Suppressor macrophage (primary cell): ENCODE data around the gene WRAP53.

Experiments
- DNase-seq, 4 experiments: peaks; one replicate each; pipeline ENCODE4 v3.0.0-alpha.2; 2020 to 2022

Gene WRAP53

DNA sequence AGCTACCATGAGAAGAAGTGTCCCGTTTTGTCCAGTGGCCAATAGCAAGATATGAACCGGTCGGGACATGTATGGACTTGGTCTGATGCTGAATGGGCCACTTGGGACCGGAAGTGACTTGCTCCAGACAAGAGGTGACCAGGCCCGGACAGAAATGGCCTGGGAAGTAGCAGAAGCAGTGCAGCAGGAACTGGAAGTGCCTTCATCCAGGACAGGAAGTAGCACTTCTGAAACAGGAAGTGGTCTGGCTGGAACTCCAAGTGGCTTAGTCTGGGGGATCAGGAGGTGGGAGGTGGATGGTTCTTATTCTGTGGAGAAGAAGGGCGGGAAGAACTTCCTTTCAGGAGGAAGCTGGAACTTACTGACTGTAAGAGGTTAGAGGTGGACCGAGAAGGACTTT is 22.0 kb downstream of the WRAP53 start:
- peak; percentile 22 to 57 (median 46) for DNase-seq

DNA sequence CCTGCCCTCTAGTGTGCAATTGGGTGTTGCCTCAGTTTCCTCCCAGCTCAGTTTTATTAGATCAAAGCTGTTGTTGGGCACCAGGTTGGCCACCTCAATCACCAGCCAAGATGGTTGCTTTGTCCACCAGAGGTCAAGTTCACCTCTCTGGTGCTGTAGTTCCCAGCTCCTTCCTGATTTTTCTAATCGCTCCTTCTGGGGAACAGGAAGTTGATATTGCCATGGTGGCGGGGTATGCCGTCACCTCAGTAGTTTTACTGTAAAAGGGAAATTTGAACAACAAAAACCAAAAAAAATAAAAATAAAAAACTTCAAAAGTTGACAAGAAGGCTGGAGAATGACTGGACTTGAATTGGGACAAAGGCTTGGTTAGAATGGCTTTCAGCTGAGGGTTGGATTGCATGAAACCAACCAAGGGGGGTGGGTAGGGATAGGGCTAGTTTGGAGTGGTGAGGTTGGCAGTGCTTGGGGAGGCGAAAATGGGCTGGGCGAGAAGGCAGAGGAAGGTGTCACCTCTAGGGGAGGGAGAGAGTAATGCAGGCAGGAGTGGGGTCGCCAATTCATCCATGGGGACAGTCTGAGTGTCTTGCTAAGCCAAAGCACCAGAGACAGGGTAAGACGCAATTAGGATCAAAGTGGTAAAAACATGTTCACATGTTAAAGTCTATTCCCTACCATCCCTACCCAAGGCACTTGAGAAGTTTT is 22.9 kb downstream of the WRAP53 start:
- peak; percentile 40 to 66 (median 56) for DNase-seq

DNA sequence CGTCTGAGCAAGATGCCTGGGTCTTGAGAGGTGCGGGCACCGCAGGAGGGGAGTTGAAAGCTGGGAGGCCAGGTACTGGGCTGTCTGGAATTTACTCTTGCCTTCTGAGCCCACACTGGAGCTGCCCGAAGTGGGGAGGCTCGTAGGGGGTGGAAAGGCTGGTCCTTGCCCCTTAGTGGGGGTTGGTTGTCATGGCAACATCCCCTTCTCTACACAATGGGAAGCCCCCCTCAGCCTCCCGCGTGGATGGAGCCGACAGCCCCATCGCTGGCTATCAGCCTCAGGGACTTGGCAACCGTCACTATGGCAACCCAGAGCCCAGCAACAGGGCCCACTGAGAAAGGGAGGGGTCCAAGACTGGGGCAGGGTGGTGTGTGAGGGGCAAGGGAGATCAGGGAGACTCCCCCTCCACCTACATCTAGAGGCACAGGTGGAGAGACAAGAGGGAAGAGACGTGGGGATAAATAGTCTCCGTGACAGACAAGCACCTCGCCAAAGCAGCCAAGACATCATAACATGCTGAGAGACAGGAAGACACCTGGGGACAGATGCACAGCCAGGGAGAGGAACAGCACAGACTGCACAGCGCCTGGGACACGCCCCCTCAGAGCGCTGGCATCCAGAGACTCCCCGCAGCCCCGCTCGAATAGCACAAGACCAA is 24.0 kb downstream of the WRAP53 start:
- DNase-seq = no peak

DNA sequence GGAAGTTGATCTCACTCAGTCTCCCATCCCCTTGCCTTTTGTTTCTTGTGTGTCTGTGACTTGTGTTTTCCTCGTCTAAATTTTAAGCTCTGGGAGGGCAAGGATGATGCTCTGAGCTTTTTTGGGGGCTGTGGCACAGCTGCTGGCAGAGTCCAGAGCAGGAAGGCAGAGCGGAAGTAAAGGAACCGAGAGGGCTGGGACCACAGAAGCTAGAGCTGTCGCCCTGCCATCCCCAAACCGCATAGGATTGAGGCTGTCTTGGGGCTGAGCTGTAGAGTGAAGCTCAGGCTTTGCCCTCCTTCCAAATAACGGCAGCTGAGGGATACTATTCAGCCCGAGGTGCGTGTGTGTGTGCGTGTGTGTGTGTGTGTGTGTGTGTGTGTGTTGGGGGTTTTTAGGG is 25.5 kb downstream of the WRAP53 start:
- DNase-seq = peak in 2 of 4 experiments; percentile 19 to 24

DNA sequence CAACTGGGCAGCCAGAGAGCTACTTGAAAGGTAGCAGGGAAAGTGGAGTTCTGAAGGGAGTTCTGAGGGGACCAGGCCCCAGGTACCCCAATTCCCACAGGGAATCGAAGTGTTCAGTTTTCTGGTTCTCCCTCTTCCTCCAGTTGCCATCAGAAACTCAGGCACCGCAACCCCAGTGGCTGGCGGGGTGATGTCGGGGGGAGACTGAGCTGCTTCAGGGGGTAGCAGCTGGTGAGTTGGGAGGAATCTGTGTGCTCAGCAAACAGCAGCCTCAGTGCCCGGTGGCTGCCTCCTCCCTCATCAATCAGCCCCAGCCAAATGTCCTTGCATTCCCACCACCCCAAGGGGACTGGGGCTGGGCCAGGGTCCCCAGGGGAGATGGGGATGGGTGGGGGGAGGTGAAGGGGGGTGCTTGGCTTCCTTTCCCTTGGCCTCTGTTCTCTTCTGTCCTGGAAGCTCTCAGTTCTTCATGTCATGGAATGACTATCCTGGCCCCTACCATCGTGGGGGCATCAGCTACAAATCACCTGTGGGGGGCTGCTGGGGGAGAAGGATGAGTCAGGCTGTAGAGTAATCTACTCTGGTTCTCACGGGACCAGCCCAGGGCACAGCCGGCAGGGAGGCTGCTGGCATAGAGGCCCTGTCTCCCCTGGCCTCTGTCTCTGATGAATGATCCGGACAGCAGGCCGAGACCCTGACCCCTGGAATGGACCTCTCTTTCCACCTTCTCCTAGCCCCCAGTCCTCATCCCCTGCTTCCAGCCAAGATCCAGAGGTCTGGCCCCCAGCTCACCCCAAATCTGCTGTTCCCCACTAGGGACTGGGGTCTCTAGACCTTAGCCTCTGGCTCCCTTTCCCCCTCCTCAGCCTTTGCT is 26.7 kb downstream of the WRAP53 start:
- DNase-seq = no peak

DNA sequence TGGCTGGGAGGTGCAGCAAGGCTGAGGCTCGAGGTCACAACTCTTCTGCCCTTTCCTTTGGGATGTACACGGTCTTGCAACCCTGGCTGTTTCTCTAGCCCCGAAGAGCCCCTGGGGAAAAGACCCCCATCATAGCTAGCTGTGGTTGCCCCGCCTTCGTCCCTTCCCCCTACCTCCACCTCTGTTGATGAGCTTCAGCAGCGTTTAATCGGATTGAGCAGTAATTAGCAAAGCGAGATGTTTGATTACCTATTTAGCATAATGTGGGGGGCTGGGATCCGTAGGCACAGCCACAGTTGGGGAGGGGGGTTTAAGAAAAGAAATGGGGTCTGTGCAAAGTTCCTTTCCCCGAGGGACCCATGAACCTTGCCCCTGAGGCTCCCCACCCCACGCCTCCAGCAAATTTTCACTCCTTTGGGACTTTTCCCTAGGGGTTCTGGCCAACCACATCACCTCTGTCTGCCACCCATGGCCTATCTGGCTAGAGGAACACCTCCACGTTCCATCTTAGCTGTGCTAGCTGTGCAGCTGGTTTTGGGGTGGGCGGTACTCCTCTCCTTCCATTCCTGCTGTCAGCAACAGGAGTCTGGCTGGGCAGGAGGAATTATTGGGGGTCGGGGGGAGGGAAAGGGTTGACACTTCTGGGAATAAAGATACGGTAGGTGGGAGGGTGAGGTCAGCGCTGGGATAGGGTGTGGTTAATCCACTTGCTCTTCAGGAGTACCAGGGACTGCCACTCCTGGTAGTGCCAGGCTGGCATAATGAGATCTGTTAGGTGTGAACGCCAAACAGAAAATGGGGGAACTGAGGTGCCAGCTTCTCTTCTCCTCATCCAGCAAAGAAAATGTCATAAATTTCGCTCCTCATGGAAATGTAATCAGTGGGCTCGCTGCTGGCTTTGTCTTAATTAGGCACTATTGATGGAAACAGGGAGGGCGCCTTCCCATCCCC is 27.9 kb downstream of the WRAP53 start:
- no peak for DNase-seq

DNA sequence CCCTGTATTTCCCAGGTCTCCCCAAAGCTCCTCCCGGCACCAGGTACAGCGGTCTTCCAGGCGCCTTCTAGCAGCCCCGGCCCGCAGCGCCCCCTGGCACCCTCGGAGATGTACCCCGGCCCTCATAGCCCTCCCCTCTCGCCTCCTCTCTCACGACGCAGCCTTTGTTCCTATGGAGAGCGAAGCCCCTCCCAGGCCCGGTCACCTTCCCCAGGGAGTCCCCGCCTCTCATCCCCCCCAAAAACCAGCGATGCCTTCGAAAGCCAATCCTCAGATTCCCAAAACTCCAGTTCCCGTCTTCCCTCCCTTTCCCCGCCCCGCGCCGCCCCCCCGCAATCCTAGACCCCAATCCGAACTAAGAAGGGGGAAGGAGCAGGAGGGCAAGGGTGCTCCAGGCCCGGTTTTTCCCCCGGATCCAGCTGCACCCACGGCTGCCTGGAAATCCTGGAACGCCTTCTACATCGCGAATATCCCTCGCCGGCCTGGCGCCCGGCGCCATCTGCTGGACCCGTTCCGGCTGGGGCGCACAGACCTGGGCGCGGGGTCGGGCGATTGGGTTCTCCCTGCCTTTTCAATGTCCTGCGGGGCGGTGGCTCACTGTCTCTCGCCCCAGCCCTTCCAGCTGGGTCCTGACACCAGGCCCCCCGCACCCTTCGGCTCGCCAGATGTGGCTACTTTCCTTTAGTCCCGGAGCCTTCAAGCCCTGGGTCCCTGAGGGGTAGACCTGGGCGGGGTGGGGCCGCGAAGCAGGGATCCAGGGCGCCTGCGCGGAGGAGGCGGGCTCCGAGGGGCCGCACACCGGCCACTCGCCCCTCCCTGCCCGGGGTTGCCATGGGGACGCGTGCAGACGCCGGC is 28.9 kb downstream of the WRAP53 start, which contains the start of gene DNAH2:
Gene DNAH2 (plus strand): TSS at position 844 of the 855 bp plus-strand sequence. CDS start 1,991 bp downstream, outside the sequence.
- DNase-seq = peak; percentile 66 to 82 (median 68)

DNA sequence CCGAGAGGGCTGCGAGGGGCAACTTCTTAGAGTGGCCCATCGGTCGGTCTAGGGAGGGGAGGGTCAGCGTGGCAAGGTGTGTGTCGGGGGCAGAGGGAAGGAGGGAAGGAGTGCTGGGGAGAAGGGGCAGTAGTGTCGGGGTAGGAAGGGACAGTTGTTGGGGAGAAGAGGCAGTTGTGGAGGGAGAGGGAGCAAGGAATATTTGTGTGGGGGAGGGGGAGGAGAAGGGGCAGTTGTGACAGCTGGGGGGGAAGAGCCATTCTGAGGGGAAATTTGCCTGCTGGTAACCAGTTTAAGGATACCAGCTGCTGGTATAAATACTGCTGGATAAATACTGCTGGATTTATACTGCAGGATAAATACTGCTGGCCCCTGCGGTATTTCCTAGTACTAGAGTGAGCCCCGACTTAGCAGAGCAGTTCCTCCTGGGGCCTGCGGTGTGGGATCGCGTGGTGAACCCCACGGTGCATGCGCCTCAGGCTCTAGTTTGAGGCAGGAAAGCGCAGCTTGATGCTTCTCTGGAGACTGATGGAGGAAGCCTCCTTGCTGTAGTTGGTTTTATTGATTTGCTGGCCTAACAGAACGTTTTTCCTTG is 29.6 kb downstream of the WRAP53 start:
- peak; percentile 45 to 73 (median 62) for DNase-seq

DNA sequence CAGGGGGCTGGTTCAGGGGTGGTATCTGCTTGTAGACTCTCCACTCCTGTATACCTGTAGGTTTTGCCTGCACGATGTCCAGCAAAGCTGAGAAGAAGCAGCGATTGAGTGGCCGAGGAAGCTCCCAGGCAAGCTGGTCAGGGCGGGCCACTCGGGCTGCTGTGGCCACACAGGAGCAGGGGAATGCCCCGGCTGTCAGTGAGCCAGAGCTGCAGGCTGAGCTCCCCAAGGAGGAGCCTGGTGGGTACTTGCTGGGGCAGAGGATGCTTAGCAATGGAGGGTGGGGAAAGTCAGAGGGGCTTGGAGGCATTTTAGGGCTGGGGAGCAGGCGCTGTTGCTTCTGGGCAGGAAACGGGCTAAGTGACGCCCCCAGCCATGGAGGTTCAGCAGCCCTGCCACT is 31.4 kb downstream of the WRAP53 start:
- DNase-seq = no peak

DNA sequence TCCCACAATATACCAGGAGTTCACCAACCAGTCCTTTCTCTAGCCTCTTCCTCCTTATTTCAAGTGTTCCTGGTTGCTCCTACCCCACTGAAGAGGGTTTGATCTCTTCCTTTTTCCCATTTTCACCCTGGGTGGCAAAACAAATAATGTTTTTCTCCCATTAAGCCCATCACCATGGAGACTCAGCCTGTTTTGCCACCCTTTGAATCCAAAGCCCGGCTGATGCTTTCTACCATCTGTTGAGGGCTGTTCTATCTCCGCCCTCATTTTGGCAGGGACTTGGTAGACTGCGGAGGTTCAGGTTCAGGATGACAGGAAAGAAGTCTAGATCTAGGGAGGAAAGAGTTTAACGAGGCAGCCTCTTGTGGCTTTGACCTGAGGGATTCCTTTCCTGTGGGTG is 31.8 kb downstream of the WRAP53 start:
- DNase-seq = no peak

DNA sequence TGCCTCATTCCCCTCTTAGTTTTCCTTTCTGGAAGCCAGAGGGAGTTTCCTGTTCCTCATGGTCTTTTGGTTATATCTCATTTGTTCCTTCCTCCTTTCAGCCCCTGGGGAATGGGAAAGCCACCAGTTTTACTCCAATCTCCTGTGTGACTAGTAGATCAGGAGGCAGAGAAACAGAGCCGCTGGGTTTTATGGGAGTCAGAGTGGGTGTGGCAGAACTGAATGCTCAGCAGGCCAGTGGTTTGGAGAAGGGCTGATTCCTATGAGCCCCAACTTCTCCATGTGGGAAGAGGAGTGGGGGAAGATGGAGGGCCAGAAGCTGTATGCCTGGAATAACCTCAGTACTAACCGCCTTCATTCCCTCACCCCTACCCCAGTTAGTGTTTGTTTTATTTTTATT is 33.3 kb downstream of the WRAP53 start:
- DNase-seq = no peak

DNA sequence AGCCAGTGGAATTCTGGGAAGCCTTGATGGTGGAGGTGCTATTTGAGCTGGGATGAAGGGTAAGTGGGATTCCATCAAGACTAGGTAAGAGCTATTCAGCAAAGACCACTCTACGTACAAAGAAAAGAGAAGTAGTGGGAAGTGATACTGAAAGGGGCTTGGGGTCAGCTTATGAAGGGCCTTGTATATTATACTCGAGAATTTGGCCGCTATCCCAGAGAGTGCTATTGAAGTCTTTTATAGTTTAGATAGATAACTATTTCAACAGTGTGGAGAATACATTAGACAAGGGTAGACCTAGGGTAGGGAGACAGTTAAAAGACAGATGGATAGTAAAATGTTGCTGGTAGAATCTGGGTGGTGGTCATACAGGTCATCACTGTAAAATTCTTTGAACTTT is 39.6 kb downstream of the WRAP53 start:
- no peak for DNase-seq

DNA sequence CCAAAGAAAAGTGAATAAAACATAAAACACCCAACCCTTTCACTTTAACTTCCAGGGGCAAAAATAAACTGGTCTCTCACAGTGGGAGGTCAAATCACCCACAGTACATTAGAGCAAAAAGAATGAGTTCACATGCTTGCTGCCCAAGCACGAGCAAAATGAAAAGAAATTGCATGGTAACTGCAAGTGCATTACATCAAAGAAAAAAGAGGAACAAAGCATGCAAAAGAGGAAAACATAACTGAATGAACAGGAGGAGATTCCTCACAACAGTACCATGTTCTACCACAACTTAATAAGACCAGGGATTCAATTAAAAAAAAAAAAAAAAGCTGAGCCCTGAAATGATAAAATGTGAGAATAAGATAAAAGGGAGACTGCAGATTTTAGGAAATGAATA is 41.5 kb downstream of the WRAP53 start:
- peak; percentile 47 to 81 (median 65) for DNase-seq

DNA sequence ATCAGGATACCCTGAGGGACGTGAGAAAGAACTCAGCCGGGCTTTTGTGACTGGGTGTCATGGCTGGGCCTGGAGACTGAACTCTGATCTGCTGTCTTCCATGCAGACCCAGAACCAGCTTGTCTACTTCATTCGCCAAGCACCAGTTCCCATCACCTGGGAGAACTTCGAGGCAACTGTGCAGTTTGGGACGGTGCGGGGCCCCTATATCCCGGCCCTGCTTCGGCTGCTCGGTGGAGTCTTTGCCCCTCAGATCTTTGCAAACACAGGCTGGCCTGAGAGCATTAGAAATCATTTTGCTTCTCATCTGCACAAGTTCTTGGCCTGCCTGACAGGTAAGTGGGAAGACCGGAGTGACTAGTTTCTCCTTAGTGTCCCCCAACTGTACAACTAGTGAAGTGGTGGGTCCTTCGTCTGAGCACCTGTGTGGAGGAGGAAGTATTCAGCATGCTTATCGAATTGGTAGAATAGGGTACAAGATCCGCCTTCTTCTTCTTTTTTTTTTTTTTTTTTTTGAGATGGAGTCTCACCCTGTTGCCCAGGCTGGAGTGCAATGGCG is 44.8 kb downstream of the WRAP53 start:
- no peak for DNase-seq

DNA sequence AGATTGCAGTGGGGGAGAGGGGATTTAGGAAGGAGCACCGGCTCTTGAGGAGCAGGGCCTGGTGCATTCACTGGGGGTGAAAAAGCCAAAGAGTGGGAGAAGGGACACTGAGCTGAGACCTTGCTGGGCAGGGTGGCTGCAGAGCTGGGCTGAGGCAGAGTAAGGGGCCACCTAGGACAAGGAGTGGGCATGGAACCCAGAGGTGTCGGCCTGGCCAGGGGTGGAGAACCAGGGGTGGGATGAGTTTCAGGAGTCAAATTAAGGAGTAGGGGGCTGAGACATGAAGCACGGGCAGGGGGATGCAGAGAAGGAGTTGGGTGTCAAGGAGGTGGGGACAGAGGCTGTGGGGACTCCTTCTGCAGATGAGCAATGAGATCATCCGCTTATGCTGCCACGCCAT is 49.3 kb downstream of the WRAP53 start:
- DNase-seq = no peak

DNA sequence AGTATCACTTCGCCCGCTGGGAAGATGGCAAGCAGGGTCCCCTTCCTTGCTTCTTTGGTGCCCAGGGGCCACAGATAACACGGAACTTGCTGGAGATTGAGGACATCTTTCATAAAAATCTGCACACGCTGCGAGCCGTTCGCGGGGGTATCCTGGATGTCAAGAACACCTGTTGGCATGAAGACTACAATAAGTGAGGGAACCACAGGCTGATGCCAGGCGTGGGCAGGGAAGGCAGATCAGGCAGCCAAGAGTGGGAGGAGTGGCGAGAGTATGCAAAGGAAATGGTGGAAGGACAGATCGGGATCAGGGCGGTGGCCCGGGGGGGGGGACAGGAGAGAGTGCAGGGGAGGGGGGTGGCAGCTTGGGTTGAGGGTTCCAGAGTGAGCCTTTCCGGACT is 51.5 kb downstream of the WRAP53 start:
- DNase-seq = no peak

DNA sequence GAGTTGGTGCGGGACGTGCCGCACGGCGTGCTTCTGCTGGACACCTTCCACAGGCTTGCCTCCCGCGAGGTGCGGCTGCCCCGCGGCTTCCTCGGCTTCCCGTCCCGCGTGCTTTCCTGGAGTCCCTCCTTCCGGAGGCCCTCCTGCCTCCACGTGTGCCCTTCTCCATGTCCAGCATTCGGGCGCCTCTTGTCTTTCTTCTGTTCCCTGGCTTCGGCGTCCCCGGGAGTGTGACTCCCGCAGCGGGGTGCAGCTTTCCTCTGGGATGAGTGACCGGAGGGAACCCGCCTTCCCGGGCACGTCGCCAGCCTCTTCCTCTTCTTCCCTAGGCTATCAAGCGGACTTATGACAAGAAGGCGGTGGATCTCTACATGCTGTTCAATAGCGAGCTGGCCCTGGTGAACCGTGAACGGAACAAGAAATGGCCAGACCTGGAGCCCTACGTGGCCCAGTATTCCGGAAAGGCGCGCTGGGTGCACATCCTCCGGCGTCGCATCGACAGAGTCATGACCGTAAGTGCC is 52.3 kb downstream of the WRAP53 start:
- no peak for DNase-seq

DNA sequence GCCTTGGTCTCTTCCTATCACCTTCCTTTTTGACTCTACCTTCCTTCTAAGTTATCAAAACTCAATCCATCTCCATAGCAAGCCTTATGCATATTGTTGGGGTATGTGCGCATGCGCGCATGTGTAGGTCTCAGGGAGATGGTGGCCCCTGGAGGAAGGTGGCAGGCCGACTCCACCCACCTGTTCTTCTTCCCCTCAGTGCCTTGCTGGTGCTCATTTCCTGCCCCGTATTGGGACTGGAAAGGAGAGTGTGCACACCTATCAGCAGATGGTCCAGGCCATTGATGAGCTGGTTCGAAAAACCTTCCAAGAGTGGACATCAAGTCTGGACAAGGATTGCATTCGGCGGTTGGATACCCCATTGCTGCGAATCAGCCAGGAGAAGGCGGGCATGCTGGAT is 54.5 kb downstream of the WRAP53 start:
- no peak for DNase-seq

DNA sequence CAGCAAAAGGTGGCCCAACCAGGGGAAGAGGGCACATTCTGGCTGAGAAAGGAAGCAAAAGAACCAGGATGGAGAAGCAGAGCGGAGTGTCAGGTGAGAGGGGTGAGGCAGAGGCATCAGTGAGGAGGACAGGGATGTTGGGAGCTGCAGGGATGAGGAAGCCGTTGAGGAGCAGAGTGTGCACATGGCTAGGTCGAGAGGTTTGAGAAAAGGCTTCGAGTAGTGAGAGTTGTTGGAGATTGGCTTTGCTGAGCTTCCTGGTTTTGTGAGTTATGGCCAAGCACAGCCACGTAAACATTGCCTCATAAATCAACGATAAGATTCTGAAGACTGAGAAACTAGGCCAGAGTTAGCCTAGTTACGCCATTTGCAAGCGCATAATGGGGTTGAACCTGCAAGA is 56.1 kb downstream of the WRAP53 start:
- DNase-seq = no peak
